Effector CD4-positive, alpha-beta T cell (primary cell): ENCODE results near the gene LILRA2.
"Not testable (repeated sequence)": the region's sequence is repeated elsewhere in the genome, so short reads cannot be mapped to it uniquely, and the experiment has no call there.

Source experiments
- DNase-seq: peaks from one replicate; pipeline ENCODE4 v3.0.0-alpha.2; 2020

LILRA2 gene

DNA sequence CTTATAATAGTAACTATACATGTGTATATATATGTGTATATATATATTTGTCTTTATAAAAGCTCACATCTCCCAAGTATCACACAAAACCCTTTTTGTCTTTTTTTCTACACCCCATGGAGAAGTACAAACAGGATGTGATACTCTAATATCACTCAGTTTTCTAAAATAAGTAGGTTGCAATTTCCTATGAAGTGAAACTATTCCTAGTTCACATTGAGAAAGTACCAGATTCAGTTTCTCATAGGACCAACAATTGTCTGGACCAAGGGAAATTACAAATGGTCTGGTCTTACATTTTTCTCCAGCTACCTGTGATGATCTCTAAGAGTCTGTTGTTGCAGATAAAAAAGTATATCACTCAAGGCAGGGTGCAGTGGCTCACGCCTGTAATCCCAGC, 38.8 kb downstream of the LILRA2 start:
- no peak for DNase-seq

DNA sequence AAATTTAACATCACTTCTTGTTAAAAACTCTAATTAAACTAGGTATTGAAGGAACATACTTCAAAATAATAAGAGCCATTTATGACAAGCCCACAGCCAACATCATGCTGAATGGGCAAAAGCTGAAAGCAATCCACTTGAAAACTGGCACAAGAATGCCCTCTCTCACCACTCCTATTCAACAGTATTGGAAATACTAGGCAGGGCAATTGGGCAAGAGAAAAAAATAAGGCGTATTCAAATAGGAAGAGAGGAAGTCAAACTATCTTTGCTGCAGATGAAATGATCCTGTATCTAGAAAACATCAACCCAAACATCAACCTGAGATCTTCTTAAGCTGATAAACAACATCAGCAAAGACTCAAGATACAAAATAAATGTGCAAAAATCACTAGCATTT, 41.1 kb downstream of the LILRA2 start:
- DNase-seq: no peak

DNA sequence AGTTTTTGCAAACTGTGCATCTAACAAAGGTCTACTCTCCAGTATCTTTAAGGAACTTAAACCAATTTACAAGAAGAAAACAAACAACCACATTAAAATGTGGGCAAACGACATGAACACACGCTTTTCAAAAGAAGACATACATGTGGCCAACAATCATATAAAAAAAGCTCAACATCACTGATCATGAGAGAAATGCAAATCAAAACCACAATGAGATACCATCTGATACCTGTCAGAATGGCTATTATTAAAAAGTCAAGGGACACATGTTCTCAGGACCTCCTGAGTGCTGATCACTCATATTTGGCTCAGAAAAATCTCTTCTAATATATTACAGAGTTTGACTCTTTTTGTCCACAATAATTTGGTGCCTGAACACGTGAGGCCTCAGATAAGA, 42.5 kb downstream of the LILRA2 start:
- DNase-seq: no peak

DNA sequence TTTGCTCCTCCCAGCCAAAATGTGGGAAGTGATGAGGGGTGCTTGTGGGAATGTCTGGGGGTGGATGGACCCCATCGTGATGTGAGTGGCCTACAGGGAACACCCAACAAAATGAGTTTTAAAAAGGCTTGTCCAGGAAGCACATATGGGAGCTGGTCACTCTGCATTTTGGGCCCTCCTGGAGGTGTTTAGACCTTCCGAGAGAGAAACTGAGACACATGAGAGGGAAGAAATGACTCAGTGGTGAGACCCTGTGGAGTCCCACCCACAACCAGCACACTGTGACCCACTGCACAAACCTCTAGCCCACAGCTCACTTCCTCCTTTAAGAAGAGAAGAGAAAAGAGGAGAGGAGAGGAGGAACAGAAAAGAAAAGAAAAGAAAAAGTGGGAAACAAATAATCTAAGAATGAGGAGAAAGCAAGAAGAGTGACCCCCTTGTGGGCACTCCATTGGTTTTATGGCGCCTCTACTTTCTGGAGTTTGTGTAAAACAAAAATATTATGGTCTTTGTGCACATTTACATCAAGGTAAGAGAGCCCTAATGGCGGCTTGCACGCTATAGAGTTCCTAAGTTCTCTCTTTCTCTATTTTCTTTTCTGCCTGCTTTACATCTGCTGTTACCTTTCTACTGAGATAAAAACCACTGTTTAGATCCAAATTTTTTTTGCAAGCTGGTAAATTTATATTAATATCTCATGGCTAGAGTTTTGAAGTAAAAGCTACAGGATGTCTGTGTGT, 43.4 kb downstream of the LILRA2 start:
- DNase-seq: no peak

DNA sequence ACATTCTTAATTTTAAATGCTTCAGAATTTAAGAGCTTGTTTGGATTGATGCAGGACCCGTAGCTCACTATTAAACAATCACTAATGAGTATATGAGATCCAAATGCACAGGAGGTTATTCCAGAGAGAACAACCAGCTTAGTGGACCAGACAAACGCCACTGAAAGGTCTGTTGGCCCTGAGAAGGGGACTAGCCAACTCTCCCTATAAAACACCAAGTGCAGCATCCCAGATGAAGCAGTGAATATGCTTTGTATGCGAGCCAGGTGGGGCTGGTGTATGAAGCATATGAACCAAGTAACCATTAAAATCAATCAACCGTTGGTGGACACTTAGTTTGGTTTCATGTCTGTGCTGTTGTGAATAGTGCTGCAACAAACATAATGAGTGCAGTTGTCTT, 46.9 kb downstream of the LILRA2 start:
- no peak for DNase-seq

DNA sequence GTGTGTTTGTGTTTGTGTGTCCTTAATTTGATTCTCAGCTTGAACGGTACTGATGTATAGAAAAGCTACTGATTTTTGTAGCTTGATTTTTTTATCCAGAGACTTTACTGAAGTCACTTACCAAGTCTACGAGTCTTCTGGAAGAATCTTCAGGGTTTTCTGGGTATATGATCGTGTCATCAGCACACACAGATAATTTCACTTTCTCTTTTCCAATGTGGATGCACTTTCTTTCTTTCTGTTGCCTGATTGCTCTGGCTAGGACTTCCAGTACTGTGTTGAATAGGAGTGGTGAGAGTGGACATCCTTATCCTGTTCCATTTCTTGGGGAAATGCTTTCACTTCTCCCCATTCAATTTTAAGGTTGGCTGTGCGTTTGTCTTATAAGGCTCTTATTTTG, 48.8 kb downstream of the LILRA2 start:
- DNase-seq: no peak

DNA sequence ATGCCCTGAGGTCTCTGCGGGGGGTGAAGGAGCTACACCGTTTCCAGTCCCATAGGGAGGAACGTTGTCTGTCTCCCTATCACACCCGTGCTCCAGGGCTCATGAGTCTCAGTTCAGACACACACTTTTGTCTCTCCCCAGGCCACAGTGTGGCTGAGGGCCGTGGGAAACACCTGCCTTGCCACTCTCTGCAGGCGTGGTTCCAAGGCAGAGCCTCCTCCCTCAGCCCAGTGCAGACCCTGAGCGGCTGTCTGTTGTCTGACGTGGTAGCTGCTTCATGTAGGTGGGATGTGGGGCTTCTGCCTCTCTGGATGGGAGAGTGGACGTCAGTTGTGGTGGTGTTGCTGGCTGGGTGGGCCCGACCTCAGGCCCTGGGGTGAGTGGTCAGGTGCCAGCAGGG, 50.6 kb downstream of the LILRA2 start:
- not testable (repeated sequence) for DNase-seq

DNA sequence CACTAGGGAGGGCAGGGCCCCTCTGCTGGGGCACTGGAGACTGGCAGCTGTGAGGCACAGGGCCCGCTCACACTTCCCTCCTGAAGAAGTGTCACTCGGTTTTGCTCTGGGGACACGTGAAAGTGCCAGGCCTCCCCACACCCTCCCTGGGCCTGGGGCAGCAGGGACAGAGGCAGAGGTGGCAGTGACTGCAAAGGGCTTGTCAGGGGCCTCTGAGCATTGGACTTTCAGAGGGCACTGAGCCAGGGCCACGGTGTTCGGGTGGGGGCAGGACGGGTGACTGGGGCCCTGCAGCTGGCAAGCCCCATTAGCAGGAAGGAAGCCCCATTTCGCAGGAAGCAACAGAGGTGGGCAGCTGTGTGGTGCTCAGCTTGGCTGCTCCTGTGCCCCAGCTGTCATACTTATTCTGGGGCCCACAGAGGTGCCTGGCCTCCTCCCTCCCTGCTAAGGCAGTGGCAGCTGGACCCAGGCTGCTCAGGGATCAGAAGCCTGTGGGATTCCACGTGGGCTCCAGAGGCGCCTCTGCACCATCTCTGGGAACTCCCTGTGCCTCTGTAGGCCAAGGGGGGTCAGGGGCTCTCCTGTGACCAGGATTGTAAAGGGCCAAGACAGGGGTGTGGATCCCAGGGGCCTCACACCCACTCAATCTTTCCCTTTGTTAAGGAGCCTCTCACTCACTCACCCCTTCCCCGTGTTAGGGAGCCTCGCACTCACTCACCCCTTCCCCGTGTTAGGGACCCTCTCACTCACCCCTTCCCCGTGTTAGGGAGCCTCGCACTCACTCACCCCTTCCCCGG, 51.5 kb downstream of the LILRA2 start:
- not testable (repeated sequence) for DNase-seq

DNA sequence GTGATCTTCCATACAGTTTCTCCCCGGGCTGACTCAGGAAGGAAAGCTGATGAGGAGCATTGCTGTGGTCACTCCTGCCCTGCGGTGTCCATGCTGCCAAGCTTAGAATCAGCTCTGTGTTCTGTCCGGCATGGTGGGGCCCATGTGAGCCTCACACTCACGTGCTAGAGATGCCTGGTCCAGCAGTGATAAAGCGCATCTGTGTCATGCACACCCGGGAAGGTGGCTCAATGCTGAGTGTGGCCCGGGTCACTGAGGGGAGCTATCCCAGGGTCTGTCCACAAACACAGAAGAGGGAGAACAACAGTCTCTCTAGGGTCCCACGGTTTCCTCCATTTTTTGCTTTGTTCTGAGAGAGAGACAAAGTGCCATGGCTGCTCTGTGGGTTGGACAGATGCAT, 53.2 kb downstream of the LILRA2 start:
- no peak for DNase-seq

DNA sequence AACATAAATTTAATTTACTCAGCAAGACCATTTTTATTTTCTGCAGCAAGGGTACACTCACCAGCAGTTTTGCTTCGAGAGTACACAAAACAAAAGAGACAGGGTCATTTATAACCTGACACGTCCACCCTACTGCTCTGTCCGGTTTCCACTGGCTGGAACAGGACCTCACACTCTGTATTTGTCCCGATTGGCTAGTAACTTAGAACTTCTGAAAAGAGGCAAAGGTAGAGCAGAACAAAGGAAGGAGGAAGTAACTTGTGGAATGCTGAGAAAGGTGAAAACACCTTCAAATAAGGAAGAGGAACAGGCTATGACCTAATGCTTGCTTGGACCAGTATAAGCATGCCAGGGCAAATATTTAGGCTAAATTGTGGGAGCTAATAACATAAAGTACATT, 54.3 kb downstream of the LILRA2 start:
- not testable (repeated sequence) for DNase-seq

DNA sequence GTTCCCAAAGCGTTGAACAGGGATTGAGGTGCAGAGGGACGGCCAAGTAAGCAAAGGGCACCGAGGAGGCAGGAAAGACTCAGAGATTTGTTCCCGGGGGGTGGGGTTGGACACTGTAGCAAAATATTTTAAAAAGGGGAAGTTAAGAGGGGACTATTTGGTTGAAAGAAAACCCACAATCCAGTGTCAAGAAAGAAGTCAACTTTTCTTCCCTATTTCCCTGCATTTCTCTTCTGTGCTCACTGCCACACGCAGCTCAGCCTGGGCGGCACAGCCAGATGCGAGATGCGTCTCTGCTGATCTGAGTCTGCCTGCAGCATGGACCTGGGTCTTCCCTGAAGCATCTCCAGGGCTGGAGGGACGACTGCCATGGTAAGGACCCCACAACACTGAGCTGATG, 56.7 kb downstream of the LILRA2 start, which contains the start of gene LILRB1:
Gene LILRB1, plus strand, starts transcription at position 223 of the 400 bp plus-strand sequence. CDS start 590 bp downstream, outside the sequence.
- DNase-seq: not testable (repeated sequence)

DNA sequence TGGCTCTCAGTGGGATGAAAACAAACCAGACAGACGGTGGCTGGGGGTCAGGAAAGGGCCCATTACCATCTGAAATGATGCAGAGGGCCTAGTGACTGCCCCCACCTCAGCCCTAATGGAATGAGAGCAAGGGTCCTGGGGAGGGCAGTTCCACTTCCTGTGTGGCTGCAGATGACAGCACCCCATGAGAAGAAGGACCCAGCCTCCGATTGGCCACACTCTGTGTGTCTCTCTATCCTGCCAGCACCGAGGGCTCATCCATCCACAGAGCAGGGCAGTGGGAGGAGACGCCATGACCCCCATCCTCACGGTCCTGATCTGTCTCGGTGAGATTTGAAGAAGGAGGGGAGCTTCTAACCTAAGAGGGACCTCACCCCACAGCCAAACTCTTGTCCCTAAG, 57.2 kb downstream of the LILRA2 start:
- DNase-seq: no peak

DNA sequence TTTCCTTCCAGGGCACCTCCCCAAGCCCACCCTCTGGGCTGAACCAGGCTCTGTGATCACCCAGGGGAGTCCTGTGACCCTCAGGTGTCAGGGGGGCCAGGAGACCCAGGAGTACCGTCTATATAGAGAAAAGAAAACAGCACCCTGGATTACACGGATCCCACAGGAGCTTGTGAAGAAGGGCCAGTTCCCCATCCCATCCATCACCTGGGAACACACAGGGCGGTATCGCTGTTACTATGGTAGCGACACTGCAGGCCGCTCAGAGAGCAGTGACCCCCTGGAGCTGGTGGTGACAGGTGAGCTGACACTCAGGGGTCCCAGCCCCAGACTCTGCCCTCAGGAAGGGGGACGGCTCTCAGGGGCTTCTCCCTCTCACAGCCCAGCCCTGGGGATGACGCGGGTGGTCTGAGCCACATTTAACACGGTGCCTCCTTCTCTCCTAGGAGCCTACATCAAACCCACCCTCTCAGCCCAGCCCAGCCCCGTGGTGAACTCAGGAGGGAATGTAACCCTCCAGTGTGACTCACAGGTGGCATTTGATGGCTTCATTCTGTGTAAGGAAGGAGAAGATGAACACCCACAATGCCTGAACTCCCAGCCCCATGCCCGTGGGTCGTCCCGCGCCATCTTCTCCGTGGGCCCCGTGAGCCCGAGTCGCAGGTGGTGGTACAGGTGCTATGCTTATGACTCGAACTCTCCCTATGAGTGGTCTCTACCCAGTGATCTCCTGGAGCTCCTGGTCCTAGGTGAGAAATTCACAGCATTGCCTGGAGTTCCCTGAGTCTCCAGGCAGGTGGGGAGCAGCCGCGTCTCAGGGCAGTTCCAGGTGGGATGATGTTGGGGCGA, 58.1 kb downstream of the LILRA2 start:
- DNase-seq: not testable (repeated sequence)

DNA sequence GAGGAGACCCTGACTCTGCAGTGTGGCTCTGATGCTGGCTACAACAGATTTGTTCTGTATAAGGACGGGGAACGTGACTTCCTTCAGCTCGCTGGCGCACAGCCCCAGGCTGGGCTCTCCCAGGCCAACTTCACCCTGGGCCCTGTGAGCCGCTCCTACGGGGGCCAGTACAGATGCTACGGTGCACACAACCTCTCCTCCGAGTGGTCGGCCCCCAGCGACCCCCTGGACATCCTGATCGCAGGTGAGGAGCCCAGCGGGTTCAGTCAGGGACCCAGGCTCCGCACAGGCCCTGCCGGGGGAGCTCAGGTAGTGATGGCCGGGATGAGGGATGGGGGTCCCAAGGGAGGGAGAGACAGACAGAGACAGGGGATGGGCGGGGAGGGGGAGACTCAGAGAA, 58.9 kb downstream of the LILRA2 start:
- DNase-seq: not testable (repeated sequence)

DNA sequence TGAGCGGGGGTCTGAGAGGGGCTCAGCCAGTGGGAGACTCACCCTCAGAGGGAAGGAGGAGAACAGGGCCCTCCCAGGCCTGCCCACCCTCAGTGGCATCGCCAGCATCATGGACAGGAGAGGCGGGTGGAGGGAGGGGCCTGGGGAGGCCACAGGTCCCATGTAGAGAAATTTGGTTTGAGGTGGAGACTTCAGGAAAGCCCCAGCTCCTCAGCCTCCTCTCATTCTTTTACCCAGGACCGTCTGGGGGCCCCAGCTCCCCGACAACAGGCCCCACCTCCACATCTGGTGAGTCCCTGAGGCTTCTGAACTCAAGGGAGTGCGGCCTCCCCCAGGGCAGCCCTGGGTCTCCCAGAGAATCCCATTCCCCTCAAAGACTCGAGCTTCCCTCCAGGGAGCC, 59.8 kb downstream of the LILRA2 start:
- no peak for DNase-seq

DNA sequence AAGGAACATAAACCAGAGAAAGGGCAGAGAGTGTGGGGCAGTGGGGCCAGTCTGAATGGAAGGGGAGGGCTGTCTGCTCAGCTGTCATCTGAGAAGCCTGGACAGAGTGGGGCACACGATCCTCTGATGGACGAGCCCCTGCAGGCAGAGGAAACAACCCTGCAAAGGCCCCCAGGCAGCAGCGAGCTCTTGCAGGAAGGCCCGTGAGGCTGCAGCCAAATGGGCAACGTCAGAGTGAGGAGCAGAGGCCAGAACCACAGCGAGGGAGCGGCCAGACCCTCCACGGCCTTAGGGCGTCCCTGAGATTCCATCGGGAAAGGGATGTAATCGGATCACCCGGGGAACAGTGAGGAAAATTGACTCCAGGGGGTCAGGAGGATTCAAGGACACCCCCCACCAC, 62.5 kb downstream of the LILRA2 start:
- DNase-seq: not testable (repeated sequence)

DNA sequence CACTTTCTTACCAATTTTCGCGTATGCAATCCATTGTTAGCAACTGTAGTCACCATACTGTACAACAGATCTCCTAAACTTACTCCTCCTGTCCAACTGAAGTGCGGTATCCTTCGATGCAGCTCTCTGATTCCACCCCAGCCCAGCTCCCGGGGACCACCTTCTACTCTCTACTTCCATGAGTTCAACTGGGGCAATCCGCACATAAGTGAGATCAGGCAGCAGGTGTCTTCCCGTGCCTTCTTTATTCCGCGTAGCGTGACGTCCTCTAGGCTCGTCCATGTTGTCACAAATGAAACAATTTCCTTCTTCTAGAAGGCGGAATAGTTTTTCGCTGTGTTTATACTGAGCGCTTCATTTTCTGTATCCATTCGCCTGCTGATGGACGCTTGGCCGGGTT, 65.1 kb downstream of the LILRA2 start:
- no peak for DNase-seq
